HG03442 (cell line): ENCODE measurements around the gene GPER1.
A peak's percentile ranks its signal among the peaks of the same experiment; 100 is the strongest.

Experiments
- ATAC-seq: cut with Tn5 transposase; IDR thresholded peaks from one replicate; pipeline ENCODE4 v1.9.1; 2021; ENCODE audit warnings: mild to moderate bottlenecking, moderate library complexity; ENCODE audit not compliant: unreplicated experiment

The GPER1 gene

DNA sequence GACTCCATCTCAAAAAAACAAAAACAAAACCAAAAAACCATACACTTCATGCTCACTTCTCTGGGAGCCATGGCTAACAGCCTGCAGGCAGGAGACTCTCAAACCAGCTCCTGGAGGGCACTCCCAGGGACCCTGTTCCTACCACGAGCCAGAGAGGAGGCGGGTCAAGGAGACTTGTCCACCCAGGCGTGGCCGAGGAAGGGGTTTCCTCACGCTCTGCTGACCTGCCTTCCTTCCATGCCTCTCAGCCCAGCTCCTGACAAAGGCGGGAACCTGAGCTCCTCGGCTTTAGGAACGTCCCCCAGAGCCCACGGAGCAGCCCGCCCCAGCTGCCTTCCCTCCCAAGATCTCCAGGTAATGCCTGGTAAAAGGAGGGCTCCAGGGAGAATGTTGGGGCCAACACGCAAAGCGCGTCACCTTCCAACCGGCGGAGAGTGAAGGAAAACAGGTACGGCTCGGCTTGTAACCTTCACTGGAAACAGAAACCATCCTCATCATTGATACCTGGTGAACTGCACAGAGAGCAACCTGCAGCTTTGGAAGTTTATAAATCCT is 34.0 kb upstream of the GPER1 start:
- no peak for ATAC-seq

DNA sequence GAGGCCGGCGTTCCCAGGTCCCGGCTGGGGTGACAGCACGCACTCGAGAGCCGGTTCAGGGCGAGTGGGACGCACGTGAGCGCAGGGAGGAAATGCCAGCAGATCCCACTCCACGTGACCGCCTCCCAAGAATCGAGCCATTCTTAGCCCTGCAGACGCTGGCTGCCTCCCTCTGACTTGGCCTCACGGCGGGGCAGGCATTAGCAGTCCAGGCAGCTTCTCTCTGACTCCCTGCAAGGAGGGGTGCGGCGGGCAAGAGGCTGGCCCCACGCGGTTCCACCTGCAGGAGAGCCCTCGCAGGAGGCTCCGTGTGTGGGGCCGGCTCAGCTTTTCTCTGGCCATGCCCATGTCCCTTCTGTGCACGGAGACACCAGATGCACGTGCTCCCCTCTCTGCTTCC is 33.5 kb upstream of the GPER1 start:
- ATAC-seq = no peak

DNA sequence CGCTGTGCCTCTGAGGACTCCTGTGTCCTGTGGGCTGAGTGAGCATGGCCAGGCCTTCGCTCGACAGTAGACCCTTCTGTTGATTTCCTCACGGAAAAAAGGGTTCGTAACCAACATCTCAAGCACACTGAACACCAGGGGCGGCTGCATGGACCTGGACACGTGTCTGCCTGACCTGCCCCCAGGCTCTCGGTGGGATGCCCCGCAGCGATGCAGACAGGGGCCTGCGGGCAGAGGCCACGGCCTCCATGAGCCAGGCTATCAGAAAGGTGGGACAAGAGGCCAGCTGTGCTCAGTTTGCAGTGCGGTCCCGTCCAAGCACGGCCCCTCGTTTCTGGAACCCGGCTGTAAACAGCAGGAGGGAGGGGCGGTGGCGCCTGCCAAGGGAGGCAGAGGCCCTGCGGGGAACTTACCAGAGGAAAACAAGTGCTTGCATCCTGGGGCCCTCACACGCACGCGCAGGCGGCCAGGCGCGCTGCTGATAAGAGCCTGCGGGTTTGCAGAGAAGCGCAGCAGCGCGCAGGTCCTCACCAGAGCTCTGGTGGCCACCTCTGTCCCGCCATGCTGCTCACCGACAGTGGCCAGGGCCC is 33.0 kb upstream of the GPER1 start:
- no peak for ATAC-seq

DNA sequence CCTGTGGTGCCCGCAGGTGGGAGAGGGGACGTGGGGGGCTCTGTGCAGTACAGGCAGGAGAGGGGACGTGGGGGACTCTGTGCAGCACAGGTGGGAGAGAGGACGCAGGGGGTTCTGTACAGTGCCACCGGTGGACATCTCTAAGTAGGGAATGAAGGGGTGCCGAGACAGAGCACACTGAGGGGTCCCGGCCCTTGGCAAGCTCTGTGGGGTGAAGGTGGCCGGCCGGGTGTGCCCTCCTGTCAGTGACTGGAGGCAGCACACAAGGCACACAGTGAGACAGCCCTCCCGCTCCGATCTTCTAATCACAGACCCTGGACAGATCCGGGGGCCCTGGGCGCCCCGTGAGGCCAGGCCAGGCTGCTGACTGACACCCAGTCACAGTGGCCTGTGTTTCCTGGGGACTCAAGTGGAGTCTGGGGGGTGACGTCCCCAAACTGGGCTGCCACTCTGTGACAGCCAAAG is 32.4 kb upstream of the GPER1 start:
- no peak for ATAC-seq

DNA sequence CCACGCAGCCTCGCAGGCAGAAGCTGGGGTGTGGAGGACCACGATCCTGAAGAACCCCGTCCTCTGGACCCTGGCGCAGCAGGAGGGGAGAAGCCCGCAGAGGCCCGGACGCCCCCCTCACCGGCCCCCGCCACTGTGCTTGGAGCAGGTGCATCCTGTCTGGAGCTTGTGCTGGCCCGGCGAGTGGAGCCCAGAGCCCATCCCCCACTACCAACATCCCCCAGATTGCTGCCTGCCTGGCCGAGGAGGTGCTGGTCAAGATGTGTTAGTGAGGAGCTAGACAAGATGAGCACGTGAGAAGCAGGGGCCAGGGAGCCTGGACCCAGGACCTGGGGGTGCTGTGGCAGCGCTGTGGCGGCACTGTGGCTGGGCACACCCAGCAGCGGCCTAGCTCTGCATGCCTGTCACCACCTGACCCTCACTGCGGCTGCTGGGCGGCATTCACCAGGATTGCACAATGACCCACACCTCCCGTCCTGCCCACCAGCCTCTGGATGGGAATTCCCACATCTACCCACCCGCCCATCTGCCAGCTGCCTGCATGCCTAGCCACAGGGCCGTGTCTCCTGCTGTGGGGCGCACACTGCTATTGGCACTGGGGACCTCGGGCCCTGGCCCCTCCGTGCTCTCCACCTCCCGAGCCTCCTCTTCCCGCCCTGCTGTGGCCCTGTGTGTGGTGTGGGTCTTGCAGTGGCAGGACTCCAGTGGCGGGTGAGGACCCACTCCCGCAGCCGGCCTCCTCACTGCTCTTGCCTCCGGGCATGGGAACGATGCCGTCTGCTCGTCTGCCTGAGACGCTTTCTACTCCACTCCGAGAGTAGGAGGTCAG is 31.7 kb upstream of the GPER1 start:
- no peak for ATAC-seq

DNA sequence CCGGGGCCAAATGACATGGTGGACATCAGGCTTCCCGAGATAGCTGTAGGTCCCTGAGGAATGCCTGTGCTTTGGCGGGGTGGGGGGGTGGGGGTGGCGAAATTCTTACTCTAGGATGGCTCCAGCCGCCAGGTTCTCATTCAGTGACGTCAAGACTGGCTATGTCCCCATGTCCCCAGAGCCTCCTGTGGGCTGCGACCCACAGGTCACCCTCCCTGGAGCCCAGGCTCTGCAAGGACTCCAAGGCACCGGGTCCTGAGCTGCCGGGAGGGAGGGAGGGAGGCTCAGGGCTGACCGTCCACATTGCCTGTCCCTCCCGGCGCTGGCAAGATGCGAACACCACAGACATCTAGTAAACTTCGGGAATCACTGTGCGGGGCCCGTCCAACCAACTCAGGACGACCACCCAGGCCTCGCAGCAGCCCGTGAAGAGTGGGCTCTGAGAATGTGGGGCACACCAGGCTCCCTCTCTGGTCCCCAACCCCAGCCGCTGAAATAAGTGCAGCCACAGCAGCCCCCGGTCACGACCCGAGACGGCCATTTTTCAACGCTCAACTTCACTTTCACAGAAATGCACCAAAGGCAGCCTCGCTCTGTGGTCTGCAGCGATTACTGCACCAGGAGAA is 31.0 kb upstream of the GPER1 start:
- ATAC-seq = no peak

DNA sequence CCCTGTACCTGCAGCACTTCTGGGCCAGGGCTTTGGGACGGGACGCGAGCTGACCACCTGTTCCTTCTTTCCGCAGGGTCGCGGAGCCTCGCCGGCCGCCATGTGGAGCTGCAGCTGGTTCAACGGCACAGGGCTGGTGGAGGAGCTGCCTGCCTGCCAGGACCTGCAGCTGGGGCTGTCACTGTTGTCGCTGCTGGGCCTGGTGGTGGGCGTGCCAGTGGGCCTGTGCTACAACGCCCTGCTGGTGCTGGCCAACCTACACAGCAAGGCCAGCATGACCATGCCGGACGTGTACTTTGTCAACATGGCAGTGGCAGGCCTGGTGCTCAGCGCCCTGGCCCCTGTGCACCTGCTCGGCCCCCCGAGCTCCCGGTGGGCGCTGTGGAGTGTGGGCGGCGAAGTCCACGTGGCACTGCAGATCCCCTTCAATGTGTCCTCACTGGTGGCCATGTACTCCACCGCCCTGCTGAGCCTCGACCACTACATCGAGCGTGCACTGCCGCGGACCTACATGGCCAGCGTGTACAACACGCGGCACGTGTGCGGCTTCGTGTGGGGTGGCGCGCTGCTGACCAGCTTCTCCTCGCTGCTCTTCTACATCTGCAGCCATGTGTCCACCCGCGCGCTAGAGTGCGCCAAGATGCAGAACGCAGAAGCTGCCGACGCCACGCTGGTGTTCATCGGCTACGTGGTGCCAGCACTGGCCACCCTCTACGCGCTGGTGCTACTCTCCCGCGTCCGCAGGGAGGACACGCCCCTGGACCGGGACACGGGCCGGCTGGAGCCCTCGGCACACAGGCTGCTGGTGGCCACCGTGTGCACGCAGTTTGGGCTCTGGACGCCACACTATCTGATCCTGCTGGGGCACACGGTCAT is 30.3 kb upstream of the GPER1 start:
- ATAC-seq = no peak

DNA sequence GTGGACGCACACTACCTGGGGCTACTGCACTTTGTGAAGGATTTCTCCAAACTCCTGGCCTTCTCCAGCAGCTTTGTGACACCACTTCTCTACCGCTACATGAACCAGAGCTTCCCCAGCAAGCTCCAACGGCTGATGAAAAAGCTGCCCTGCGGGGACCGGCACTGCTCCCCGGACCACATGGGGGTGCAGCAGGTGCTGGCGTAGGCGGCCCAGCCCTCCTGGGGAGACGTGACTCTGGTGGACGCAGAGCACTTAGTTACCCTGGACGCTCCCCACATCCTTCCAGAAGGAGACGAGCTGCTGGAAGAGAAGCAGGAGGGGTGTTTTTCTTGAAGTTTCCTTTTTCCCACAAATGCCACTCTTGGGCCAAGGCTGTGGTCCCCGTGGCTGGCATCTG is 29.6 kb upstream of the GPER1 start:
- ATAC-seq = no peak

DNA sequence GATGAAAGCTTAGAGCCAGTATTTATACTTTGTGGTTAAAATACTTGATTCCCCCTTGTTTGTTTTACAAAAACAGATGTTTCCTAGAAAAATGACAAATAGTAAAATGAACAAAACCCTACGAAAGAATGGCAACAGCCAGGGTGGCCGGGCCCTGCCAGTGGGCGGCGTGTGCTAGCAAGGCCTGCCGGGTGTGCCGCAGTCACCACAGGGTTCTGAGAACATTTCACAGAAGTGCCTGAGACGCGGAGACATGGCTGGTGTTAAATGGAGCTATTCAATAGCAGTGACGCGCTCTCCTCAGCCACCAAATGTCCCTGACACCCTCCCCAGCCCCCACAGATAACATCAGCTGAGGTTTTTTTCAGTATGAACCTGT is 29.1 kb upstream of the GPER1 start:
- ATAC-seq = no peak

DNA sequence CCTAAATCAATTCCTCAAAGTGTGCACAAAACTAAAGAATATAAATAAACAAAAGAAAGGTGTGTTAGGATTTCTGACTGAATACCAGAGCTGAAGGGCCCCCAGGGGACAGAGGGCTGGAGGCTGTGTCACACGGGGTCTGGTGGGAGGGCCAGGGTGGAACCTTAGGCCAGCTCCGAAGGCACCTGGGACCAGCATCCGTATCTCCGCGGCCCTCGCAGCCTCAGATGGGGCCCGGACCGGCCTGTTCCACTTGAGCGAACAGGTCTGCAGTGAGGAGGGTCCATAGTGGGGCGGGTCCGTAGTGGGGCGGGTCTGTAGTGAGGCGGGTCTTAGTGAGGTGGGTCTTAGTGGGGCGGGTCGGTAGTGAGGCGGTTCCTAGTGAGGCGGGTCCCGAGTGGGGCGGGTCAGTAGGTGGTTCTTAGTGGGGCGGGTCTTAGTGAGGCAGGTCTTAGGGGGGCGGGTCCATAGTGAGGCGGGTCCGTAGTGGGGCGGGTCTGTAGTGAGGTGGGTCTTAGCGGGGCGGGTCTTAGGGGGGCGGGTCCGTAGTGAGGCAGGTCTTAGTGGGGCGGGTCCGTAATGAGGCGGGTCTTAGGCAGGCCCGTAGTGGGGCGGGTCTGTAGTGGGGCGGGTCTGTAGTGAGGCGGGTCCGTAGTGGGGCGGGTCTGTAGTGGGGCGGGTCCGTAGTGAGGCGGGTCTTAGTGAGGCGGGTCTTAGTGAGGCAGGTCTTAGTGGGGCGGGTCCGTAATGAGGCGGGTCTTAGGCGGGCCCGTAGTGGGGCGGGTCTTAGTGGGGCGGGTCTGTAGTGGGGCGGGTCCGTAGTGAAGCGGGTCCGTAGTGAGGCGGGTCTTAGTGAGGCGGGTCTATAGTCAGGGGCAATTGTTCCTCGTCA is 28.5 kb upstream of the GPER1 start:
- ATAC-seq = no peak

DNA sequence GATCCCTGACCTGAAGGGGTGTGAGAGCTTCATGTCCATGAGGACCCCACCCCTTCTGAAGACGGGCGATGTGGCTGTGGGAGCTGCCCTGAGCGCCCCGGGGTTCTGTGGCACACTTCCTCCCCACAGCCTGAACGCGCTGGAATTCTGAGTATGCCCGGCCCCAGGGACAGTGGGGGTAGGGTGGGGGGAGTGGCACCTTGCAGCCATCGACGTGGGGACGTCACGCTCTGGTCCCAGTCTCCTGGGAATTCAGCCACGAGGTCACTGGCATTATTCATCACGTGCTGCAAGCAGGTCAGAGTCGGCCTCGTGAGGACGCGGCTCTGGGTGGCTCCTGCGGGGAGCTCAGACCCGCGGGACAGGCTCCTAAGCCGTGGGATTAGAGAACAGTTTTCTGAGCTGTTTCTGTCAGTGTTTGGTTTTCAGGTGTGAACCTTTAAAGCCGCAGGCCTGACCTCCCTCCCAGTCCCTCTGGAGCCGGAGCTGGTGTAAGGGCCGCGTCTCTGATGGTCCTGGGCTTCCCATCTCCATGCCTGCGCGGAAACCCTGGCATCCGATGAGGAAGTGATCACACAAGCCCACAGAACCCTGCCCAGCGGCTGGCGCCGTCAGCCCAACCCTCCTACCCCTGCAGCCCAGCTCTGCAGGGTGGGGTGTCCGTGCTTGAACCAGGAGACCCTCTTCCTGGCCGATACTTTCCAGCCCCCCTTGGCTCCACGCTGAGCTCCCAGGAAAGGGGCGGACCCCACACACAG is 27.4 kb upstream of the GPER1 start:
- ATAC-seq = no peak

DNA sequence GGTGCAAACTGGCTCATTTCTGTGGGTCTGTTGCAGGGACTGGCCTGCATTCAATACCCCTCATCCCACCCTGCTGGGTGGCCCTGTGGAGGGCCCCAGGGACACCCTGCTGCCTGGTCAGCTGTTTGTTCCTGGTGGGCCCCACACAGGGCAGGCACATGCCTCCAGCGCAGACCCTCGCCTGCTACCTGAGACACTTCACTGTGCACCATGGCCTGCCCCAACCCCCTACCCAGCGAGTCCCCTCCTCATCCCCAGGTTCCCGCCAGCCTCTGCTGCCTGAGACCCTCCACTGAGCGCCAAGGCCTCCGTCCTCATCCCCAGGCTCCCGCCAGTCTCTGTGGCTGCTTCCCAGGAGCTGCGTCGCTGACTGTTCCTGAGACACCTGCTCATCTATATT is 26.7 kb upstream of the GPER1 start:
- ATAC-seq = no peak

DNA sequence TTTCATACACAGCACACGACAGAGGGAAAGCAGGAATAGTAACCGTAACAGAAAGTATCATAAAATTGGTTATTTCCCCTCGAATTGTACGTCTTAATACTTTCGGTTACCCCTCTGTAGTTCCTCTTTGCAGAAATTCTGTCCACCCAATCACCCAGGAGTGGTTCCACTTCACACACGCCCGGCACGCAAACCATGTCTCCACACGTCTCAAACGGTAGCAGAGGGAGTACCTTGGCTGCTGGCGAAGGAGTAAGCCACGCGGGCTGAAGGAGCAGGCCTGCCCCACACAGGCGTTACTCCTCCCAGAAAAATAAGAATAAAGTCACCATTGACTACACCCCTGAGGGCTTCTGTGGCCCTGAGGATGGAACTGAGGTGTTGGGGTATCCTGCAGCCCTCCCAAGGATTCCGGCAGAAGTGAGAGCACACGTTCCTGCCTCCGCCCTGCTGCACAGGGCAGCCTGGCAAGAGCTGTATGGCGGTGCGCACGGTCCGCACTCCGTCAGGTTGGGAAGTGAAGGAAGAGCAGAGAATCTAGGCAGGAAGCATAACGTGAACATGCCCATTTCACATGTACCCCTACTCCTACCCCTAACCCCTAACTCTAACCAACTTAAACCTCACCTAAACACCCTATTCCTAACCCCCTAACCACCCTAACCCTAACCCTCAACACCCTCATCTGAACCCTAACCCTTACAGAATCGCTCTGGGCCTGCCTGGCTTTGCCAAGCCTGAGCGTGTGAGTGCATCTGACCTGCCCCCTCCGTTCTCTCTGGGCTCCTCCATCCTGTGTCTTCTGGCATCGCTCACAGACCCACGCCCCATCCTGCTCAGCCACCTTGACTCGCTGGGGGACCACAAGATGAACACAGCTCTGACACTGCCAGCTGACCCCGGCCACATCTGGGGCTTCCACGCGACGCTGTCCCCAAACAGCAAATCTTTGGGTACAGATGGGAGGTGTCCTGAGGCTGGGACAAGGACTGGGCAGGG is 25.3 kb upstream of the GPER1 start:
- peak; percentile 65 for ATAC-seq

DNA sequence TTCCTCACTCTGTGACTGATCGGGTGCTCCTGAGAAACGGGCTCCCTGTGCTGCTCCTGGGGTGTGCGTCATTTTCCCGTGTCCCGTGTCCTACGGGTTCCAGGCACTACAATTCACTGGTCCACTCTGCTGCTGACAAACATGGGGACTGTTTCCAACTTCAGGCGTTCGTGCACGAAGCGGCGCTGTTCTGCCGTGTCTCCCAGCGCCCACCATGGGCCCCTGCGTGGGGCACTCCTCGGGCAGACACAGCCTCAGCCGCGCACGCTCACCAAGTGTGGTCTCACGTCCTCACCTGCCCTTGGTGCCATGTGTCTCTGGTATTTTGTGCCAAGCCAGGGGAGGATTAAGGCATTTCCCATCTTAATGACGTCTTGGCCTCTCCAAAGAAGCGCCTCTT is 24.6 kb upstream of the GPER1 start:
- ATAC-seq = no peak

DNA sequence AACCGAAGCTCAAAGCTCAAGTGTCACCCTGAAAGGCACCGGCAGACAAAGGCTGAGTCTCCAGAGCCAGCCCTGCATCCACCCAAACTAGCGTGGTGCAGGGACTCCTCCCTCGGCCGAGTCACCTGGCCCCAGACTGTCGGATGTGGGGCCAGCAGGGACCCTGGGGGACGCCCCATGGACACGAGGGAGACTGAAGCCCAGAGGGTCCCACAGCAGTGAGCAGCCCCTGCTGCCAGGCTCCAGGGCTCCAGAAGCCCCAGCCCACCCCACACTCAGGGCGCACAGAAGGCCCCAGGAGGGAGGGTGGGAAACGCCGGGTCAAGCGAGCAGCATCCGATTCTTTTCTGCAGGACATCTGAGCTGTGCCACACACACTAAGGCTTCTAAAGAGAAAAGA is 23.3 kb upstream of the GPER1 start:
- ATAC-seq = no peak

DNA sequence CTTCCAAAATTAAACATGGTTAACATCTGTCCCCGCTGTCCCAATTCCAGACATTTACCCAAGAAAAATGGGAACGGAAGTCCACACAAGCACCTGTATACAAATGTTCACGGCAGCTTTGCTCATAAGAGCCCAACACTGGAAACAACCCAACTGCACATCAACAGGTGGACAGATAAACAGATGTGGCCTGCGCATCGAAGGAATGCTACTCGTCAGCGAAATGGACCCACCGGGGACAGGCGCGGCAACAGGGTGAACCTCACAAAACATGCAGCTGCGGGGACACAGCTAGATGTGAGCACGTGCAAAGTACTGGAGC is 22.7 kb upstream of the GPER1 start:
- no peak for ATAC-seq

DNA sequence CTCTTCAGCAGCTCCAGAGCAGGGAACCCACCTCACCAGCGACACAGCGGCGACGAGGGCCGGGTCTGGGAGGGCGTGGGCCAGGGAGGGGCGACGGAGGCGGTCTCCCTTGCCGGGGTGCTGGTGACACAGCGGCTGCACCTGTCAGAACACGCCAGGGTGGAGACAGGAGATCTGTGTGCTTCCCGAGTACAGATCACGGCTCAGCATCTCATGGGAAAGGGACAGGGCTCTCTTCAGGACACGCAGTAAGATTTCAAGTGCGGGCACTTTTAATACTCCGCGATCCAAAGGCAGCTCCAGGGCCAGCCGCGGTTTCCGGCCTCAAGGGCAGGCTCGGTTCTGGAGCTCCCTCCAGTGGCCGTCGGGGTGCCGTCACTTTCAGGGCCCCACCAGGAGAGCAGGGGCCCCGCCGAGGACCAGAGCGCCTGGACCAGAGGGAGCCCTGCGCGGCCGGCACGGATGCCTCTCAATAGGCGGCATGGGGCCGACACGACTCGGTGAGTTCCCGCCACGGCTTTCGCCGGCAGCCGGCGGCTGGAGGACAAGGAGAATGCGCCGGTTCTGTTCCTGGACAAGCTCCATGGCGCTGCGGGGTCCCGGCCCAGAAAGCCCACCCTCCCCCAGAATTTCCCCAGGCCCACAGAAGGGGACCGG is 22.2 kb upstream of the GPER1 start:
- ATAC-seq = no peak

DNA sequence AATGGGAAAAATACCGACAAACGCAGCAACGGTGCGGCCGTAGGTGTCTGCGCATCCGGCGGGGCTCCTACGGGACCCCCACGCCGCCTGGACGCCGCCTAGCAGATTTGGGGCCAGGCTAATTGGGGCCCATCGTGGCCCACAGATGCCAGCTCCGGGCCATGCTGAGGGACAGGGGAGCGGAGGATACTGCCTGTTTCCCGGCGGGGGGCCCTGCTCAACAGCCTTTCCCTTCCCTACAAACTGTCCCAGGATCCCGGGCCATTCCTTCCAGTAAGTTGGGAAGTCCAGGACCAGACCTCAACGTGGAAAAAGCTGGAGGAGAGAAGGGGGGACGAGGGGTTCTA is 21.7 kb upstream of the GPER1 start:
- ATAC-seq = no peak
